HCT116 (cell line): ENCODE measurements around the gene ACOT2. TPM values are rescaled to one million over a fixed set of nuclear protein-coding genes. Genes with fewer than 3 reads are reported as not detected.

Experiments
- ATAC-seq: fragments of 200-7000 bp; cut with Tn5 transposase; 2 replicates; pipeline ENCODE4 v1.9.1; 2020; ENCODE audit warnings: mild to moderate bottlenecking, moderate library complexity
- BruUV-seq: library from RNA; stranded (reverse); fragments of 400-500 nt; replicated peaks from 2 replicates; lab custom pipeline; 2021; lab: Mats Ljungman, UMichigan
- CTCF ChIA-PET: fragments of 300-600 bp; sonication (Branson Sonifier 250); formaldehyde crosslinking; loops from one replicate; lab custom pipeline; 2021; ENCODE audit warnings: antibody characterized with exemption; lab: Charles Lee
- POLR2A ChIA-PET: fragments of 300-600, 350-600 bp; sonication (Branson Sonifier 250); formaldehyde crosslinking; loops from one replicate; lab custom pipeline; 2021; ENCODE audit warnings: antibody characterized with exemption; lab: Charles Lee
- RAD21 ChIA-PET, 2 experiments: fragments of 300-600 bp; sonication (Branson Sonifier 250); formaldehyde crosslinking; loops; one replicate each; lab custom pipeline; 2023; ENCODE audit warnings: low total read pairs in 2 of 2; ENCODE audit not compliant: uncharacterized antibody in 2 of 2, unreplicated experiment in 2 of 2, low non-redundant PET in 1 of 2; lab: Charles Lee
- DNase-seq: peaks from one replicate; pipeline ENCODE4 v3.0.0-alpha.2; 2010; ENCODE audit warnings: low read depth, low spot score
- H2AFZ ChIP-seq: fragments of 200-600 bp; shearing (Covaris generic), sonication (generic); 2 replicates; pipeline ENCODE4 v1.6.1; 2017; ENCODE audit warnings: low read depth, mixed run types, mixed read lengths, antibody characterized with exemption, low read length; ENCODE audit not compliant: poor library complexity, severe bottlenecking
- H3K27ac ChIP-seq: 2 replicates; pipeline ENCODE4 v1.5.1; 2012; ENCODE audit warnings: low read depth, low read length
- H3K27me3 ChIP-seq: fragments of 200-600 bp; sonication (generic); 2 replicates; pipeline ENCODE4 v1.6.1; 2016; ENCODE audit warnings: mixed run types, low read length, mixed read lengths; ENCODE audit not compliant: insufficient read depth
- H3K36me3 ChIP-seq, 2 experiments: fragments of 200-500 bp in 1 of 2; fragments of 200-600 bp in 1 of 2; sonication (Bioruptor generic) in 1 of 2; sonication (generic) in 1 of 2; 2 replicates each; pipeline versions ENCODE4 v1.5.1 to v1.6.1; 2014 to 2016; ENCODE audit warnings: low read length in 2 of 2, inconsistent platforms in 1 of 2, mixed read lengths in 1 of 2, mixed run types in 1 of 2; ENCODE audit not compliant: insufficient read depth in 2 of 2, control insufficient read depth in 1 of 2
- H3K4me1 ChIP-seq, 2 experiments: fragments of 200-600 bp in 1 of 2; sonication (generic) in 1 of 2; 2 replicates each; pipeline versions ENCODE4 v1.5.1 to v1.6.1; 2012 to 2017; ENCODE audit warnings: low read length in 2 of 2, inconsistent platforms in 1 of 2, mild to moderate bottlenecking in 1 of 2, mixed read lengths in 1 of 2, mixed run types in 1 of 2, moderate library complexity in 1 of 2; ENCODE audit not compliant: insufficient read depth in 2 of 2, control insufficient read depth in 1 of 2
- H3K4me2 ChIP-seq: fragments of 200-600 bp; sonication (generic); 2 replicates; pipeline ENCODE4 v1.6.1; 2017; ENCODE audit warnings: mixed run types, low read length, mixed read lengths
- H3K4me3 ChIP-seq, 2 experiments: fragments of 200-600 bp in 1 of 2; sonication (generic) in 1 of 2; replicated peaks in 1 of 2; 2 replicates each; pipeline ENCODE4 v1.5.1; 2011 to 2016; ENCODE audit warnings: low read length in 2 of 2, control low read depth in 1 of 2, low read depth in 1 of 2, mild to moderate bottlenecking in 1 of 2, mixed read lengths in 1 of 2, mixed run types in 1 of 2
- H3K79me2 ChIP-seq: fragments of 200-600 bp; sonication (generic); 2 replicates; pipeline ENCODE4 v1.6.1; 2017; ENCODE audit warnings: mild to moderate bottlenecking, mixed run types, low read length, moderate library complexity, mixed read lengths; ENCODE audit not compliant: insufficient read depth
- H3K9ac ChIP-seq: fragments of 200-600 bp; sonication (generic); 2 replicates; pipeline ENCODE4 v1.6.1; 2016; ENCODE audit warnings: low read length, mixed read lengths
- H3K9me2 ChIP-seq: fragments of 200-600 bp; sonication (generic), shearing (Covaris generic); 2 replicates; pipeline ENCODE4 v1.6.1; 2017; ENCODE audit warnings: mixed run types, mild to moderate bottlenecking, moderate library complexity; ENCODE audit not compliant: insufficient read depth
- H3K9me3 ChIP-seq, 2 experiments: fragments of 200-500 bp in 1 of 2; fragments of 200-600 bp in 1 of 2; sonication (Bioruptor generic) in 1 of 2; sonication (generic) in 1 of 2; 2 replicates each; pipeline ENCODE4 v1.6.1; 2014 to 2017; ENCODE audit warnings: low read length in 2 of 2, mixed read lengths in 2 of 2, inconsistent platforms in 1 of 2, low read depth in 1 of 2, mild to moderate bottlenecking in 1 of 2, mixed run types in 1 of 2, moderate library complexity in 1 of 2; ENCODE audit not compliant: control insufficient read depth in 1 of 2, insufficient read depth in 1 of 2
- H4K20me1 ChIP-seq: fragments of 200-600 bp; sonication (generic), shearing (Covaris generic); 2 replicates; pipeline ENCODE4 v1.6.1; 2017; ENCODE audit warnings: mixed run types, mild to moderate bottlenecking, moderate library complexity; ENCODE audit not compliant: insufficient read depth
- CBX3 ChIP-seq: IDR thresholded peaks from 2 replicates; pipeline ENCODE4 v1.6.1; 2012; ENCODE audit warnings: low read depth
- CEBPB ChIP-seq: IDR thresholded peaks from 2 replicates; pipeline ENCODE4 v1.6.1; 2012; ENCODE audit warnings: low read depth
- EGR1 ChIP-seq: IDR thresholded peaks from 2 replicates; pipeline ENCODE4 v1.6.1; 2012; ENCODE audit warnings: low read depth
- EZH2phosphoT487 ChIP-seq: fragments of 200-600 bp; IDR thresholded peaks from 2 replicates; pipeline ENCODE4 v1.6.1; 2018; ENCODE audit warnings: antibody characterized with exemption, borderline replicate concordance
- FOSL1 ChIP-seq: IDR thresholded peaks from 2 replicates; pipeline ENCODE4 v1.6.1; 2012; ENCODE audit warnings: low read depth
- MAX ChIP-seq: IDR thresholded peaks from 2 replicates; pipeline ENCODE4 v1.6.1; 2012
- POLR2AphosphoS5 ChIP-seq: IDR thresholded peaks from 2 replicates; pipeline ENCODE4 v1.6.1; 2011; ENCODE audit warnings: mild to moderate bottlenecking, low read depth, low read length, moderate library complexity
- REST ChIP-seq: IDR thresholded peaks from 2 replicates; pipeline ENCODE4 v1.6.1; 2012; ENCODE audit warnings: low read depth
- SIN3A ChIP-seq: IDR thresholded peaks from 2 replicates; pipeline ENCODE4 v1.6.1; 2012; ENCODE audit warnings: low read depth
- SP1 ChIP-seq: IDR thresholded peaks from 2 replicates; pipeline ENCODE4 v1.6.1; 2012; ENCODE audit warnings: low read depth
- SRF ChIP-seq: IDR thresholded peaks from 2 replicates; pipeline ENCODE4 v1.6.1; 2012; ENCODE audit warnings: low read depth
- YY1 ChIP-seq: IDR thresholded peaks from 2 replicates; pipeline ENCODE4 v1.6.1; 2011; ENCODE audit warnings: low read length, low read depth, moderate library complexity, mild to moderate bottlenecking; ENCODE audit not compliant: insufficient replicate concordance; ENCODE audit errors: extremely low read depth
- ZBTB33 ChIP-seq: IDR thresholded peaks from 2 replicates; pipeline ENCODE4 v1.6.1; 2011; ENCODE audit warnings: mild to moderate bottlenecking, low read length, moderate library complexity; ENCODE audit not compliant: insufficient replicate concordance; ENCODE audit errors: extremely low read depth
- ZFX ChIP-seq: fragments of 450-650 bp; IDR thresholded peaks from 2 replicates; pipeline ENCODE4 v1.6.1; 2017
- ZNF274 ChIP-seq: fragments of 200-500 bp; sonication (Bioruptor generic); IDR thresholded peaks from 2 replicates; pipeline ENCODE4 v1.6.1; 2014; ENCODE audit warnings: mild to moderate bottlenecking, low read depth, low read length, inconsistent platforms
- intact Hi-C: fragments of 100-400 bp; cut with micrococcal nuclease; formaldehyde crosslinking; loops from 2 replicates; pipeline ENCODE4 v1.10.0; 2022
- total RNA-seq: library from RNA; stranded (reverse); gene quantifications from one replicate; pipeline ENCODE4 v1.2.1, GENCODE V29; 2021; ENCODE audit not compliant: unreplicated experiment
- TF ChIP-seq, protein P1 (sequence below): IDR thresholded peaks from 2 replicates; pipeline ENCODE4 v1.6.1; 2012
- TF ChIP-seq, protein P2 (sequence below), 3 experiments: fragments of 200-600 bp in 1 of 3; sonication (generic) in 1 of 3; IDR thresholded peaks in 2 of 3; conservative IDR thresholded peaks in 1 of 3; 2 replicates each; pipeline ENCODE4 v1.5.1; 2012 to 2017; ENCODE audit warnings: low read depth in 2 of 3, low read length in 2 of 3, antibody characterized with exemption in 1 of 3, borderline replicate concordance in 1 of 3, control low read depth in 1 of 3, mild to moderate bottlenecking in 1 of 3, mixed read lengths in 1 of 3, mixed run types in 1 of 3, moderate library complexity in 1 of 3; ENCODE audit not compliant: insufficient read depth in 1 of 3

Gene ACOT2
- total RNA-seq, 1 experiment from 2014 or later: 0.44 TPM

- ATAC-seq: no peak
These were observed 42.7 kb upstream of the ACOT2 start for GRCh38 chr14:73526036-73526984.

More at GRCh38 chr14:73526036-73526984, 42.7 kb upstream of the ACOT2 start:
- no TSS peak for BruUV-seq
- POLR2A ChIA-PET: interaction anchor here (0.6 kb wide), 1 partner anchor 12 kb away, joined by 4 read pairs; no protein-coding TSS in a partner anchor
- Histone ChIP-seq H3K27me3 (no peaks in the 10 kb centered on the region), H3K4me2 (no peak overlapping the region), H3K36me3 (no peaks in the 10 kb centered on the region), H2AFZ (no peak overlapping the region), H3K9me2 (no peaks in the 10 kb centered on the region), H3K9me3 (no peaks in the 10 kb centered on the region), H3K27ac (no peak overlapping the region), H3K79me2 (no peaks in the 10 kb centered on the region), H3K4me3 (no peak overlapping the region), H3K9ac (no peak overlapping the region), H4K20me1 (no peaks in the 10 kb centered on the region), H3K4me1 (peaks cover 4 to 6% of the 10 kb centered on the region in 2 experiments; a peak in 3 of 4 replicates)
- RAD21 ChIA-PET: no interaction called here
- DNase-seq: no peak
- intact Hi-C loops: loop anchor here (5.0 kb wide), 1 partner anchor 36 kb away; no protein-coding TSS in a partner anchor
- TF ChIP-seq, protein P1, sequence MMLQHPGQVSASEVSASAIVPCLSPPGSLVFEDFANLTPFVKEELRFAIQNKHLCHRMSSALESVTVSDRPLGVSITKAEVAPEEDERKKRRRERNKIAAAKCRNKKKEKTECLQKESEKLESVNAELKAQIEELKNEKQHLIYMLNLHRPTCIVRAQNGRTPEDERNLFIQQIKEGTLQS: no peak
- no peak for TF ChIP-seq ZBTB33
- TF ChIP-seq MAX: no peak
- TF ChIP-seq SP1: no peak
- no peak for TF ChIP-seq YY1
- no peak for TF ChIP-seq ZNF274
- TF ChIP-seq POLR2AphosphoS5: no peak
- TF ChIP-seq FOSL1: no peak
- TF ChIP-seq SIN3A: no peak
- no peak for TF ChIP-seq SRF
- TF ChIP-seq EZH2phosphoT487: no peak
- TF ChIP-seq EGR1: no peak
- no peak for TF ChIP-seq CBX3
- no peak for TF ChIP-seq REST
- TF ChIP-seq, protein P2, sequence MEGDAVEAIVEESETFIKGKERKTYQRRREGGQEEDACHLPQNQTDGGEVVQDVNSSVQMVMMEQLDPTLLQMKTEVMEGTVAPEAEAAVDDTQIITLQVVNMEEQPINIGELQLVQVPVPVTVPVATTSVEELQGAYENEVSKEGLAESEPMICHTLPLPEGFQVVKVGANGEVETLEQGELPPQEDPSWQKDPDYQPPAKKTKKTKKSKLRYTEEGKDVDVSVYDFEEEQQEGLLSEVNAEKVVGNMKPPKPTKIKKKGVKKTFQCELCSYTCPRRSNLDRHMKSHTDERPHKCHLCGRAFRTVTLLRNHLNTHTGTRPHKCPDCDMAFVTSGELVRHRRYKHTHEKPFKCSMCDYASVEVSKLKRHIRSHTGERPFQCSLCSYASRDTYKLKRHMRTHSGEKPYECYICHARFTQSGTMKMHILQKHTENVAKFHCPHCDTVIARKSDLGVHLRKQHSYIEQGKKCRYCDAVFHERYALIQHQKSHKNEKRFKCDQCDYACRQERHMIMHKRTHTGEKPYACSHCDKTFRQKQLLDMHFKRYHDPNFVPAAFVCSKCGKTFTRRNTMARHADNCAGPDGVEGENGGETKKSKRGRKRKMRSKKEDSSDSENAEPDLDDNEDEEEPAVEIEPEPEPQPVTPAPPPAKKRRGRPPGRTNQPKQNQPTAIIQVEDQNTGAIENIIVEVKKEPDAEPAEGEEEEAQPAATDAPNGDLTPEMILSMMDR (IDR thresholded peaks at IDR 0.05 in 2 of 3, conservative IDR thresholded peaks at IDR 0.05 in 1 of 3; ENCODE audit: borderline replicate concordance in 1 of 3, insufficient read depth in 1 of 3, low read depth in 2 of 3, low read length in 2 of 3): no peak
- no peak for TF ChIP-seq CEBPB
- no peak for TF ChIP-seq ZFX
- CTCF ChIA-PET: interaction anchor here (2.4 kb wide), 1 partner anchor 18 kb away, joined by 7 read pairs; no protein-coding TSS in a partner anchor
